GM10847 (cell line): Measurements from ENCODE around the gene MOSMO.

Experiments
- POLR2A ChIP-seq: IDR thresholded peaks from 2 replicates; pipeline ENCODE4 v1.6.1; 2011; ENCODE audit not compliant: insufficient read length; ENCODE audit errors: extremely low read depth

MOSMO gene

DNA sequence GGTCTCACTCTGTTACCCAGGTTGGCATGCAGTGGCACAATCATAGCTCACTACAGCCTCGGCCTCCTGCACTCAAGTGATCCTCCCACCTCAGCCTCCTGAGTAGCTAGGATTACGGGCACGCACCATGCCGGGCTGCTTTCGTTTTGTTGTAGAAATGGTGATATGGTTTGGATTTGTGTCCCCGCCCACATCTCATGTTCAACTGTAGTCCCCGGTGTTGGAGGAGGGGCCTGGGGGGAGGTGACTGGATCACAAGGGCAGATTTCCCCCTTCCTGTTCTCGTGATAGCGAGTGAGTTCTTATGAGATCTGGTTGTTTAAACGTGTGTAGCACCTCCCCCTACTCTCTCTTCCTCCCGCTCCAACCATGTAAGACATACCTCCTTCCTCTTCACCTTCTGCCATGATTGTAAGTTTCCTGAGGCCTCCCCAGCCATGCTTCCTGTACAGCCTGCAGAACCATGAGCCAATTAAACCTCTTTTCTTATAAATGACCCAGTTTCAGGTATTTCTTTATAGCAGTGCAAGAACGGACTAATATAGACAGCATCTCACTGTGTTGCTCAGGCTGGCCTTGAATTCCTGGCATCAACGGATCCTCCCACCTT lies 12.9 kb upstream of the MOSMO start:
- no peak for TF ChIP-seq POLR2A

DNA sequence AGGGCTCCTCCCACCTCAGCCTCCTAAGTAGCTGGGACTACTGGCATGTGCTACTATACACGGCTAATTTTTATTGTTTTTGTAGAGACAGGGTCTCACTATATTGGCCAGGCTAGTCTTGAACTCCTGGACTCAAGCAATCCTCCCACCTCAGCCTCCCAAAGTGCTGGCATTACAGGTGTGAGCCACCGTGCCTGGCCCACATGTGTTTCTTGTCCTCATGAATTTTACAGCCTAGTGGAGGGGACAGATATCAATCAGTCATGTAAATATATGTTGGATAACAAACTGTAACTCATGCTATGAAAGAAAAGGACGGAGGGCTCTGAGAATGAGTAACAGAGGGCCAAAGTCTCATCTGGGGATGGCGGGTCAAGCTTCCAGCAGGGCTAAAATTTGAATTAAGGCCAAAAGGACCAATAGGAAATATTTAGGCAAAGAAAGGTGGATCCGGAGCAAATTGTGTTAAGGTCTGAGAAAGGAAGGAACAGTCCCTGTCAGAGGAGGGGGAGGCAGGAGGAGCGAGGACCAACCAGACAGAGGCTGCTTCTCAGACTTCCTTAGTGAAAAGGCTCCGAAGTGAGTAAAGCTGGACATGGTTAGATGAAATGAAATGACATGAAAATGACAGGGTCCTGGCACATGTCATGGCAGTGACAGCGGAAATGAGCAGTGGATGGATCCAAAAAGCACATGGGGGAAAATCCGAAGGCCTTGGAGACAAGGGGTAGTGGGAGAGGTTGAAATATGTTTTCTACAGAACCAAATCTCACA lies 10.8 kb upstream of the MOSMO start:
- no peak for TF ChIP-seq POLR2A

GRCh38 chr16:21997697-21998480 lies 10.0 kb upstream of the MOSMO start:
- TF ChIP-seq POLR2A = no peak

GRCh38 chr16:22001591-22001990 lies 6.3 kb upstream of the MOSMO start:
- TF ChIP-seq POLR2A = no peak

- no peak for TF ChIP-seq POLR2A
These were observed 4.7 kb upstream of the MOSMO start for GRCh38 chr16:22003195-22003594.

- TF ChIP-seq POLR2A = no peak
These were observed 3.6 kb upstream of the MOSMO start for GRCh38 chr16:22004341-22004740.

GRCh38 chr16:22005746-22006145 lies 2.2 kb upstream of the MOSMO start:
- no peak for TF ChIP-seq POLR2A

- no peak for TF ChIP-seq POLR2A
These were observed 1.3 kb upstream of the MOSMO start for GRCh38 chr16:22006636-22007035.

DNA sequence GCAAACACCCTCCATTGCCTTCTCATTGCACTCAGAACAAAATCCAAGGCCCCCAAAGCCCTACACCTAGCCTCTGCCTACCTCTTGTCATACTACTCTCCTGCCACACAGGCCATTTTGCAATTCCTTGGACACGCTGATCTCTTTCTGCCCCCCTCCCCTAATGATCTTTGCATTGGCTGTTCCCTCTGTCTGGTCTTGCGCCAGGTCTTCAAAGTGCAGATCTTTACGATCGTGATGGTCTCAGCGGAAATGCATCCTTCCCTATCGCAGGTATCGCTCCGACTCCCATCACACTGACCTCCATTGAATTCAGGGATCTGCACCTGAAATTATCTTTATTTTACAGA lies 777 bp upstream of the MOSMO start:
- no peak for TF ChIP-seq POLR2A

- no peak for TF ChIP-seq POLR2A
These were observed 526 bp downstream of the MOSMO start for GRCh38 chr16:22008215-22009059.

- no peak for TF ChIP-seq POLR2A
These were observed 3.0 kb downstream of the MOSMO start for GRCh38 chr16:22010902-22011301.

DNA sequence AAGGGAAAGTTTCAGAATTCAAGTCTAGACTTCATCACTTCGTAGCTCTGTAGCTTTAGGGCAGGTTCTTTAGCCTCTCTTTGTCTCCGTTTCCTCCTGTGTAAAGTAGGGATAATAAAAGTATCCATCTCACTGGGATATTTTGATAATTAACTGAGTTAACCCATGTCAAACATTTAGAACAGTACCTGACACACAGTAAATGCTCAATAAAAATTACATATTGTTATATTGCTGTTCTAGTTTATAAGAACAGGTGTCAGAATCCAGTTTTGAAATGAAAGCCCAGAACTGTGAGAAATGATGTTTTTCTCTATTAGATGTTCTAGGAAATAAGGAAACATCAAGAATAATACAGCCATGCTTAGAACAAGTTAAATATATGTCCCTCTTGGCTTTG lies 4.3 kb downstream of the MOSMO start:
- no peak for TF ChIP-seq POLR2A

DNA sequence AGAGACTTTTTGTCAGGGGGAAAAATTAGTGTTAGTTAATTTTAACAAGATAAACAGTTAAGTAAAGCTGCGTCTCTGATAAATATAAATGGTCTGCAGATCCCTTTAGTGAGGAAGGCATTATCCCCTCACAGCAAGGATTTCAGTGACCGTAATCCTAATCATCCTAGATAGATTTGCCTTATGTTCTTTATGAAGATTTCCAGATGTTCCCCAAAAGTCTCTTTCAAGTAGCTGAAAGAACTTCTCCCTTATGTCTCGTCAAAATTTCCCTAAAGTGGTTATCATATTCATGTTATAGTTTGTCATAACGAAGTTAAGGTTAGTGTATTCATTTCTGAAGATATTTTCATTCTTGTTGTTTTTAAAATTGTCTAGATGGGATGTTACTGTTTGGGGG lies 5.6 kb downstream of the MOSMO start:
- no peak for TF ChIP-seq POLR2A

DNA sequence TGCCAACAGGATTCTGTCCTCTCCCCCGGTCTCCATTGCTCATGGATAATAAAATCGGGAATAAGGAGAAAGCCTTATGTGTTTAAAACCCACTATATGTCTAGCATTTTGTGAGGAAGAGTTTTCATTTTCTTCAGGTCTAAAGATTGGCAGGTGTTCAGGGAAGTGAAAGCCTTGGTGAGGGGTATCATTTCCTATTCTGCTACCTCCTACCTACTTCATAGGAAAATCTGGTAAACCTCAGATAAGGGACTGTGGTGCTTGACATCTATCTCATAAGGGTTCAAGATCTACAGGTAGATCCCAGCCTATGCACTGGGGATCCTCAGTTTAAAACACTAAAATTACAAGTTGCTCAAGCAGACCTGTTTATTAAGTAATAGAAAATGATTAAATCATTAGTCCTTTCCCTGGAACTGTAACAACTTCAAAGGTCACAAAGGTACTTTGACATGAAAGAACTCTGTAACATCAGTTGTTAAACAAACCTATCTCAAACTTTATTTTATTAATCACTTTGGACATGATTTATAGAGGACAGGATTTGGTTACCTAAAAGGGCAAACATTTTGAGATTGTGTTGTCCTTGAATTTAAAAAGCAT lies 6.5 kb downstream of the MOSMO start:
- TF ChIP-seq POLR2A = no peak

GRCh38 chr16:22016927-22017326 lies 9.0 kb downstream of the MOSMO start:
- no peak for TF ChIP-seq POLR2A

DNA sequence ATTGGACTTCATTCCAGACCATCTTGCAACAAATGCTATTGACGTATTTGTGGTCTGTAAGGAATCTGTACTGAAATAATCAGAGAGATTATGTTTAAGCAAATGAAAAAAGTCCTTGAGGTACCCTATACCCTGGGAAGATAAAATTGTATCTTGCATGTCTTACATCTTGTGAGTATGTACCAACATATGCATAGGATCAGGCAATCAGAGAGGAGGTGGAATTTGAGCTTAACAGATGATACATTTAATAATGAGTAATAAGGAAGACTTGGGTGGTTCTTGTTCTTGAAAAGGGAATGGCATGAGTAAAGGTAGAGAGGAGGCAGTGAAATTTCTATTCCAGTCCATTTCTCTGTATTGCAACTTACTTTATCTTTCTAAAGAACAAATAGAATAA lies 10.6 kb downstream of the MOSMO start:
- TF ChIP-seq POLR2A = no peak

GRCh38 chr16:22022151-22022550 lies 14.2 kb downstream of the MOSMO start:
- TF ChIP-seq POLR2A = no peak
